Natural killer cell (primary cell): ENCODE measurements around the gene HPS3. TPM values are rescaled to one million over a fixed set of nuclear protein-coding genes. Genes with fewer than 3 reads are reported as not detected.
A peak's percentile ranks its signal among the peaks of the same experiment; 100 is the strongest.

Source experiments
- ATAC-seq, 3 donors: fragments of 150-1000 bp in 2 of 3; fragments of 200-7000 bp in 1 of 3; cut with Tn5 transposase; 1 replicate in 1 of 3; 2 replicates in 2 of 3; pipeline ENCODE4 v1.10.0; 2021; ENCODE audit warnings: mild to moderate bottlenecking in 2 of 3, moderate library complexity in 2 of 3
- DNase-seq, 2 donors: peaks; one replicate each; pipeline versions ENCODE4 v3.0.0 to v3.0.0-alpha.2; 2013 to 2021; ENCODE audit warnings: mixed read lengths in 1 of 2
- H3K27ac ChIP-seq: one replicate; pipeline ENCODE4 v1.5.1; 2013; ENCODE audit warnings: mild to moderate bottlenecking, low read length
- H3K27me3 ChIP-seq: one replicate; pipeline ENCODE4 v1.6.1; 2013; ENCODE audit warnings: low read length; ENCODE audit not compliant: control insufficient read depth, insufficient read depth
- H3K36me3 ChIP-seq: one replicate; pipeline ENCODE4 v1.6.1; 2013; ENCODE audit warnings: low read length; ENCODE audit not compliant: control insufficient read depth, insufficient read depth
- H3K4me1 ChIP-seq: one replicate; pipeline ENCODE4 v1.6.1; 2013; ENCODE audit warnings: low read length; ENCODE audit not compliant: control insufficient read depth, insufficient read depth
- H3K4me3 ChIP-seq: one replicate; pipeline ENCODE4 v1.5.1; 2013; ENCODE audit warnings: low read length
- H3K9me3 ChIP-seq: one replicate; pipeline ENCODE4 v1.6.1; 2013; ENCODE audit warnings: low read length; ENCODE audit not compliant: control insufficient read depth, insufficient read depth
- H3K27ac Mint-ChIP-seq, 2 donors: one replicate each; pipeline ENCODE4 v1.8.0; 2022; ENCODE audit warnings: mild to moderate bottlenecking in 2 of 2, mixed read lengths in 2 of 2, moderate library complexity in 1 of 2
- H3K27me3 Mint-ChIP-seq, 2 donors: one replicate each; pipeline ENCODE4 v1.8.0; 2022; ENCODE audit warnings: low read depth in 2 of 2, mixed read lengths in 2 of 2
- H3K36me3 Mint-ChIP-seq: one replicate; pipeline ENCODE4 v1.8.0; 2022; ENCODE audit warnings: mixed read lengths
- H3K4me1 Mint-ChIP-seq, 2 donors: one replicate each; pipeline ENCODE4 v1.8.0; 2022; ENCODE audit warnings: mixed read lengths in 2 of 2
- H3K4me3 Mint-ChIP-seq: one replicate; pipeline ENCODE4 v1.8.0; 2022; ENCODE audit warnings: mild to moderate bottlenecking, moderate library complexity, mixed read lengths
- H3K9me3 Mint-ChIP-seq, 2 donors: one replicate each; pipeline ENCODE4 v1.8.0; 2022; ENCODE audit warnings: mixed read lengths in 2 of 2
- WGBS: methylation state at CpG from one replicate; pipeline ENCODE4 v1.1.7; 2013; ENCODE audit warnings: missing lambda C conversion rate; ENCODE audit not compliant: insufficient coverage; 5-methylcytosine and 5-hydroxymethylcytosine counted together
- intact Hi-C: fragments of 100-400 bp; cut with micrococcal nuclease; formaldehyde crosslinking; loops from one replicate; pipeline ENCODE4 v1.14.2; 2022
- total RNA-seq, 4 donors: library from RNA; stranded (reverse); fragments of 120-200 nt in 1 of 4; gene quantifications; one replicate each; pipeline versions ENCODE4 v1.2.3 to v1.2.4, GENCODE V29; 2013 to 2022
- TF ChIP-seq, protein P1 (sequence below): fragments of 200-600 bp; IDR thresholded peaks from one replicate; pipeline ENCODE4 v1.8.0; 2022; ENCODE audit warnings: antibody characterized with exemption

HPS3 gene
- total RNA-seq, 3 donors from 2014 or later (not counting 1 experiment from before 2014, with no cell fraction given), result 19.6 to 35.5 (median 24.7) TPM

GRCh38 chr3:149170672-149171071 lies 41.2 kb downstream of the HPS3 start:
- Mint-ChIP-seq H3K9me3 (no peaks in the 10 kb centered on the region), H3K4me1 (peaks cover 22 to 24% of the 10 kb centered on the region in 2 donors), H3K27me3 (no peaks in the 10 kb centered on the region), H3K4me3 (no peak overlapping the region), H3K27ac (no peak overlapping the region), H3K36me3 (peaks cover 30% of the 10 kb centered on the region)
- TF ChIP-seq, protein P1, sequence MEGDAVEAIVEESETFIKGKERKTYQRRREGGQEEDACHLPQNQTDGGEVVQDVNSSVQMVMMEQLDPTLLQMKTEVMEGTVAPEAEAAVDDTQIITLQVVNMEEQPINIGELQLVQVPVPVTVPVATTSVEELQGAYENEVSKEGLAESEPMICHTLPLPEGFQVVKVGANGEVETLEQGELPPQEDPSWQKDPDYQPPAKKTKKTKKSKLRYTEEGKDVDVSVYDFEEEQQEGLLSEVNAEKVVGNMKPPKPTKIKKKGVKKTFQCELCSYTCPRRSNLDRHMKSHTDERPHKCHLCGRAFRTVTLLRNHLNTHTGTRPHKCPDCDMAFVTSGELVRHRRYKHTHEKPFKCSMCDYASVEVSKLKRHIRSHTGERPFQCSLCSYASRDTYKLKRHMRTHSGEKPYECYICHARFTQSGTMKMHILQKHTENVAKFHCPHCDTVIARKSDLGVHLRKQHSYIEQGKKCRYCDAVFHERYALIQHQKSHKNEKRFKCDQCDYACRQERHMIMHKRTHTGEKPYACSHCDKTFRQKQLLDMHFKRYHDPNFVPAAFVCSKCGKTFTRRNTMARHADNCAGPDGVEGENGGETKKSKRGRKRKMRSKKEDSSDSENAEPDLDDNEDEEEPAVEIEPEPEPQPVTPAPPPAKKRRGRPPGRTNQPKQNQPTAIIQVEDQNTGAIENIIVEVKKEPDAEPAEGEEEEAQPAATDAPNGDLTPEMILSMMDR, result no peak
- ATAC-seq (no peak), DNase-seq (no peak)
- 98% methylated on average over 7 of the region's 7 CpGs for whole genome bisulfite sequencing
- Histone ChIP-seq H3K4me1 (peaks cover 3% of the 10 kb centered on the region), H3K4me3 (no peak overlapping the region), H3K27me3 (no peaks in the 10 kb centered on the region), H3K27ac (no peak overlapping the region), H3K36me3 (peaks cover 69% of the 10 kb centered on the region), H3K9me3 (no peaks in the 10 kb centered on the region)
- intact Hi-C loops, result no loop called here

- Histone ChIP-seq H3K4me3 (no peak overlapping the region), H3K36me3 (peaks cover 31% of the 10 kb centered on the region), H3K27ac (no peak overlapping the region), H3K9me3 (no peaks in the 10 kb centered on the region), H3K27me3 (no peaks in the 10 kb centered on the region), H3K4me1 (peaks cover 3% of the 10 kb centered on the region)
- WGBS, result no CpG with 5 or more reads among the region's 3 CpGs
- DNase-seq (peak in 1 of 2 donors; percentile 36), ATAC-seq (peak; percentile 37 to 83 (median 70))
- intact Hi-C loops, result no loop called here
- no peaks in the 10 kb centered on the region for H3K9me3 Mint-ChIP-seq
- TF ChIP-seq, protein P1, result no peak
- H3K27me3 Mint-ChIP-seq, result no peaks in the 10 kb centered on the region
- H3K27ac Mint-ChIP-seq, result peak overlapping the region in 1 of 2 donors; percentile 48
- peaks cover 19% of the 10 kb centered on the region for H3K36me3 Mint-ChIP-seq
- no peak overlapping the region for H3K4me3 Mint-ChIP-seq
- H3K4me1 Mint-ChIP-seq, result peaks cover 21 to 22% of the 10 kb centered on the region in 2 donors
Observed at GRCh38 chr3:149174901-149175300, 45.5 kb downstream of the HPS3 start.

DNA sequence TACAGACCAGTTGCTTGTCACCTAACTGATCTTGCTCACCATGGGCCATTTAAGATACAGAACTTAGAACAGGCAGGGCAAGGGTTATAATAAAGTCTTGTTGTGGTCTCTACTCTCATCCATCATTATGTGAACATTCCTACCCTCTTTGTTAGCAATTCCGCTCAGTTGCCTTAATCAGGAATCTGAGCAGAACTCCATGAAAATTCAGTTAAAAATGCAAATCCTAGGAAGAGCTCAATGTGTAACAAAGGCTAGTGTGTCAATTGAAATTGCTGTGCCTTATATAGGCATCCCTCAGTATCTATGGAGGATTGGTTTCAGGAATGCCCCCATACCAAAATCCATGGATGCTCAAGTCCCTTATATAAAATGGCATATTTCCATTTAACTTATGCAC lies 47.7 kb downstream of the HPS3 start:
- Mint-ChIP-seq H3K4me3 (no peak overlapping the region), H3K4me1 (peaks cover 21 to 22% of the 10 kb centered on the region in 2 donors), H3K27me3 (no peaks in the 10 kb centered on the region), H3K27ac (no peak overlapping the region), H3K9me3 (no peaks in the 10 kb centered on the region), H3K36me3 (peaks cover 19% of the 10 kb centered on the region)
- Histone ChIP-seq H3K4me1 (peaks cover 3% of the 10 kb centered on the region), H3K36me3 (peaks cover 16% of the 10 kb centered on the region), H3K4me3 (no peak overlapping the region), H3K27me3 (no peaks in the 10 kb centered on the region), H3K9me3 (no peaks in the 10 kb centered on the region), H3K27ac (no peak overlapping the region)
- intact Hi-C loops, result no loop called here
- TF ChIP-seq, protein P1, result no peak
- DNase-seq (no peak), ATAC-seq (no peak)
- 100% methylated on average over 1 of the region's 1 CpG for WGBS

- Mint-ChIP-seq H3K27me3 (no peaks in the 10 kb centered on the region), H3K4me1 (peaks cover 17 to 18% of the 10 kb centered on the region in 2 donors), H3K9me3 (no peaks in the 10 kb centered on the region), H3K27ac (no peak overlapping the region), H3K4me3 (no peak overlapping the region), H3K36me3 (peaks cover 8% of the 10 kb centered on the region)
- peaks cover 3% of the 10 kb centered on the region for H3K4me1 ChIP-seq
- H3K27me3 ChIP-seq, result no peaks in the 10 kb centered on the region
- no peak for ATAC-seq
- TF ChIP-seq, protein P1, result no peak
- WGBS, result no CpG with 5 or more reads among the region's 1 CpG
- H3K27ac ChIP-seq, result no peak overlapping the region
- H3K36me3 ChIP-seq, result peaks cover under 1% of the 10 kb centered on the region
- intact Hi-C loops, result no loop called here
- no peaks in the 10 kb centered on the region for H3K9me3 ChIP-seq
- no peak for DNase-seq
- H3K4me3 ChIP-seq, result no peak overlapping the region
Observed at GRCh38 chr3:149179220-149179619, 49.8 kb downstream of the HPS3 start.
